GM21447 (cell line): ENCODE results near the gene LRRK1.

Experiments used
- ATAC-seq: cut with Tn5 transposase; IDR thresholded peaks from one replicate; pipeline ENCODE4 v1.9.1; 2021; ENCODE audit not compliant: unreplicated experiment

Gene LRRK1

GRCh38 chr15:101107101-101107500 lies 187.9 kb downstream of the LRRK1 start:
- ATAC-seq: no peak

DNA sequence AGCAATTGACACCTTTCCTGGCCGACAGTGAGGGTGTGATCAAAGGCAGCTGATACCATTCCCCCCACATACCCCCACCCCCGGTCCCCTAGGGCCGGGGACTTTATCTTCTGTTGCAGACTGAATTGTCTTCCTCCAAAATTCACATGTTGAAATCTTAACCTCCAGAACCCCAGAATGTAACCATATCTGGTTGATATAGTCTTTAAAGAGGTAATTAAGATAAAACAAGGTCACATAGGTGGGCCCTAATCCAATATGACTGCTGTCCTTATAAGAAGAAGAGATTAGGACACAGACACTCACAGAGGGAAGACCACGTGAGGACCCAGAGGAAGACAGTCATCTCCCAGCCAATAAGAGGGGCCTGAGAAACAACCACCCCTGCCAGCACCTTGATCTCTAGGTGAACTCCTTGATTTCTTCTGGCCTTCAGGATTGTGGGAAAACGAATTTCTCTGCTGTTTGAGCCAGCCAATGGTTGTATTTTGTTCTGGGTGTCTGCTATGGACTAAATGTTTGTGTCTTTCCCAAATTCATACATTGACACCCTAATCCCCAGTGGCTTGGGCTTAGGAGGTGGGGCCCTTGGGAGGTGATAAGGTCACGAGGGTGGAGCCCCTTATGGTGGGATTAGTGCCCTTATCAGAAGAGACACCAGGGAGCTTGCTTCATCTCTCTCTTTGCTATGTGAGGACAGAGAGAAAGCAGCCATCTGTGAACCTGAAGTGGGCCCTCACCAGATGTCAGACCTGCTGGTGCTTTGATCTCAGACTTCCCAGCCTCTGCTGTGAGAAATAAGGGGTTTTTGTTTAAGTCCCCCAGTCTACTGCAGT lies 188.7 kb downstream of the LRRK1 start:
- no peak for ATAC-seq

- ATAC-seq: no peak
These were observed 189.3 kb downstream of the LRRK1 start for GRCh38 chr15:101108461-101108775.

DNA sequence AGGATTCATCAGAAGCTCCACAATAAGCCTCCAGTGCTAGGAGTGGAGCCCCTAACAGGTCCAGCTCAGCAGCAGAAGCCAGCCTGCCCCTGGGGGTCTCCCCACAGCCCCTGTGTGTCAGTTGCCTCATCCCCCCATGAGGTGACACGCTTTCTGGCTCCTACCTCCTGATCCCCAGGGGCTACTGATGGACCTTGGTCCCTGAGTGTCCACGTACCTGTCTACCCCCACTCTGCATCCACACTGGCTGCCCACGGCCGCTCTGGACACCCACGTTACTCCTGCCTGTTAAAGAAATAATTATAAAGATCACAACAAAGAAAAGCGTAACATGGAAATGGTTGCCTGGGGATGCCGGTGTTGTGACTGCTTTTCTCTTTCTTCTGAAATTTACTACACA lies 189.6 kb downstream of the LRRK1 start:
- no peak for ATAC-seq

DNA sequence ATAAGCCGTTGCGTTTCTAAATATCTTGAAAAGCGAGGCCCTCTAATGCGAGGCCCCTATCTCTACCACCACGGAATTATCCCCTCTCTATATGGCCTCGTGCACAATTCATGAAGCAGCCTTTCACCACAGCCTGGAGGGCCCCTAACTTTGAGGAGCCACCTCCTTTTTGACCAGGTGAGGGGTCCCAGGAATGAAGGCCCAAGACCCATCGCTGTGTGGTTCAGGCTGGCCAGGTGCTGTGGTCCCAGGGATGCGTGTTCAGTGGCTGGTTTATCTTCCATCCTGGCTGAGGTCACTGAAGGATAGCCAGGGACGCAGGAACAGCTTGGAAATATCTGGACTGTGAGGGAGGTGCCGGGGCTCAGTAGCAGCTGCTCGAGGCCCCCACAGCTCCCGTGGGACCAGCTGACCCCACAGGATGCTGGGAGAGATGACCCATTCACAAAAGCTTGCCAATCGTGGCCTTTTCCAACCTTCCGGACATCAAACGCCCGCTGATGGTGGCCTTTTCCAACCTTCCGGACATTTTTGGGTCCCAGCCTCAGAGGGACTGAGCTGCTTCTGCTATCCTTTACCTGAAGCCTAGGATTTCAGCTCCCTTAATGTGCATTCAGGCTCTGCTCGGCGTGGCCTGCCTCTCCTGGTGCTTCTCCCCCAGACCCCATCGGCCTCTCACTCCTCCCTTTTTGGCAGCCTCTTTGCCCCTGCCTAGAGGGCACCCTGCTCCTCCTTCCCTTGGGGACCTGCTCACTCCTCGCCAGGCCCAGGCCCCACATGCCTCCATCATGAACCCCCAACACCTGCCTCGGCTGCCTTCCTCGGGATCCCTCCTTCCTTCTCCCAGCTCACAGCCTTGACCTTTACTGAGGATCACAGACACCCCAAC lies 191.8 kb downstream of the LRRK1 start:
- ATAC-seq: no peak

- ATAC-seq: no peak
These were observed 192.6 kb downstream of the LRRK1 start for GRCh38 chr15:101111570-101112262.

DNA sequence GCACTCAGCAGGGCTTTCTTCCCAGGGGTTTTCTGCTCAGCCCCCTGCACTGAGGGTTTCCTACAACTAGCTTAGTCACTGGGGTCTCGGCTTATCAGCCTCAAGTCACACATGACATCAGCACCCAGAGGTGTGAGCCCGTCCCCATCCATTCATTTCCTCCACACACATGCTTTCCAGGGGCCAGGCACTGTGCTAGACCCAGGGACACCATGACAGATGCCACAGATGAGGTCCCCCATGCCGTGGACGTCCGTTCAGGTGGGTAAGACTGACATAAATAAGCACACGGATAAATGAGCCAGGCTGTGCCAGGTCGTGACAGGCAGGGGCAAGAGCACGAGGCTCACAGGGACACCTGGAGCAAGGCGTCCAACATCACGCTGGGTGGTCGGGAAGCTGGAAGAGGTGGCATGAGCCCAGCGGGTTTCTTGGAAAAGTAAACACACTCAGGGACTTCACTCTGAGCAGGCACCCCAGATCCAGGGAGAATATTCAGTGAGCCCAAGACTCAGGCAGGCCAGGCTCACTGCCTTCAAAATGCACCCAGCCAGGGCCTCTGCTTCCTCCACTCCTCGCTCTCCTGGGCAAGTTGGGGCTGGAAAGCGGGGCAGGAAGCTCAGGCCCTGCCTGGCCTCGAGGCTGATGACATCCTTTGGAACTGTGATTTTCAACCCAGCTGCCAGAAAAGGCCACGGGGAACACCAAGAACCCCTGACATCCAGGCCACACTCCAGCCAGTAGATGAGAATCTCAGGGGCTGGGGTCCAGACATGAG lies 193.4 kb downstream of the LRRK1 start:
- ATAC-seq: no peak

DNA sequence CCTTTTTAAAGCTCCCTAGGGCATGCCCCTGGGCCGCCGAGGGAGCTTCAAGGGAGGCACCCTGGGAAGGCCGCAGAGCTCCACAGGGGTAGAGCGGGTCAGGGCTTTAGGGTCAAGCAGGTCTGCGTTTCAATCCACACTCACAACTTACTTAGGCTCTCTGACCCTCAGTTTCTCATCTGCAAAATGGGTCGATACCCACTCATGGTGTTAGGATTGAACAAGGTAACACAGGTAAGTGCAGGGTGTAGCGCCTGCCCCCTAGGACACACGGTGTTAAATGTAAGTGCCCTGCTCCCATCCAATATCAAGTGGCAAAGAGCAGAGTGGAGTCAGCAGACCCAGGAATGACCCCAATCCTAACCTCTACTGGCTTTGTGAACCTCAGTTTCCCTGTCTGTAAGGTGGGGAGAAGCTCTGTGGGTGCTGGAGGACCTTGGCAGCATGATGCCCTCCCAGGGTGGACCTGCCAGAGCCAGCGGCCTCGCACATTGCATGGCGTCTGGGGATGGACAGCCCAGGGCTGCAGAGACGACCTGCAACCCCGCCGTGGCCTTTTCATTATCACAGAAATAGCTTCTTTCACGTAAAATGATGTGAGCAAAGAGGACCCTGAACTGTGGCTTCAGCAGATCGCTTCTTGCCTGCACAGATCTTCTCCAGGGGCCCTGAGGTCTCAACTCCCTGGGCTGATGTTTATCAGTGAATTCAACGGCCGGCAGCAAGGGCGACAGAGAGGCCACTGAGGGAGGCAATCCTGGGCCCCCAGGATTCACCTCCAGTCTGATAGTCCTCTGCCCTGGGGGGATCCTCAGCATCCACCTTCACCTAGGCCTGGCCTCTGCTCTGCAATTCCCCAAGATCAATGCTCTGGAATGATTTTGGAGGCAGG lies 194.2 kb downstream of the LRRK1 start:
- no peak for ATAC-seq

DNA sequence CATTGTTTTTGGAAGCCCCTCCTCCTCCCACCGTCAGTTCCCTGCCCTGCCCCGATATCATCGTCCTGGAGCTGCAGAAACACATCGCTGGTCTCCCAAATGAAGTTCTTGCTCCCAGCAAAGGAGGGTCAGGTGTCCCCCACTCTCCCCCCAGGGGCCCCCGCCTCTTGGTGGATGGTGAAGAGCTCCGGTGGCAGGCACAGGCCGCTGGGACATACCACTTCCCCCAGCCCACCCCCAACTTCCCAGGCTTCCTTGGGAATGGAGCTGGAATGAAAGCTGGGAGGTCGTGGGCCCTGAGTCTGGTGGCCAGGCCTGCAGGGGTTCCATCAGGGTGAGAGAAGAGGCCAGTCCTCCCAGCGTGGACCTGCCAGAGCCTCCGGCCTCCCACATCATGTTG lies 195.0 kb downstream of the LRRK1 start:
- ATAC-seq: no peak

GRCh38 chr15:101114610-101115009 lies 195.5 kb downstream of the LRRK1 start:
- ATAC-seq: no peak

GRCh38 chr15:101115393-101115785 lies 196.2 kb downstream of the LRRK1 start:
- ATAC-seq: no peak

DNA sequence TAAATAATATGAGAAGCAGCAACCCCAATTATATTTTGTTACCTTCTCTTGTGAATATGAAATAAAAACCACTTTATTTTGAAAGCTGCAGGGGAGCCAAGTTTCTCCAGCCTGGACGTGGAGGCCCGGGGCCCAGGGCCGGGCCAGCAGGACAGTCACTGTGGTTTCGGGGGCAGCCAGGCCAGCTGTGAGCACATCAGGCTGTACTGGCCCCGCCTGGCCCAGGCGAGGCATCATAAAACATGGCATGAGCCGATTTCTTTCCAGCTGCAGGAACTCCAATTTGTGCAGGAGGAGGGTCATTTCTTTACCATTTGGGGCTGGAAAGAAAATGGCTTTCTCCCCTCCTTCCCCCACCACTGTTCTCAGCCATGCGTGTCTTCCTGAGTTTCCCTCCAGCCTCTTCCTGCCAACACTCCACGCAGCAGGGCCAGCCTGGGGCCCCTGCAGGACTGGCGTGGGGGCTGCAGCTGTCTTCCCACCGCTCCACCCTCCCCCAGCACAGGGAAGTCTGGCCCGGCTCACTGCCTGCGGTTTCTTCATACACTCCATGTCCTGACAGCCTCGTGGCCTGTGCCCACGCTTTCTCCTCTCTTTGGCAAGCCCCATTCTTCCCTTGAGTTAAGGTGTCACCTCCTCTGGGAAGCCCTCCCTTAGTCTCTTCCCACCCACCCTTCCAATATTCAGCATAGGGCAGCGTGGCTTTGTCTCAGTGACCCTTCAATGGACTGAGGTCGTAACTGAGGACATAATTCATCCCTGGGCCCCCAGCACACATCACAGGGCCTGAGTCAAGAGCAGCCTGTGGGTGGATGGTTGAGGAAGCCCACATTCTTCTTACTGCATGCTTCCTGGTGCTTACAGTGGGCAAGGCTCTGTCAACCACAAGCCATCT lies 196.9 kb downstream of the LRRK1 start:
- no peak for ATAC-seq

GRCh38 chr15:101116681-101116976 lies 197.5 kb downstream of the LRRK1 start:
- no peak for ATAC-seq

- no peak for ATAC-seq
These were observed 199.0 kb downstream of the LRRK1 start for GRCh38 chr15:101118116-101118515.

- ATAC-seq: no peak
These were observed 199.5 kb downstream of the LRRK1 start for GRCh38 chr15:101118615-101119014.

DNA sequence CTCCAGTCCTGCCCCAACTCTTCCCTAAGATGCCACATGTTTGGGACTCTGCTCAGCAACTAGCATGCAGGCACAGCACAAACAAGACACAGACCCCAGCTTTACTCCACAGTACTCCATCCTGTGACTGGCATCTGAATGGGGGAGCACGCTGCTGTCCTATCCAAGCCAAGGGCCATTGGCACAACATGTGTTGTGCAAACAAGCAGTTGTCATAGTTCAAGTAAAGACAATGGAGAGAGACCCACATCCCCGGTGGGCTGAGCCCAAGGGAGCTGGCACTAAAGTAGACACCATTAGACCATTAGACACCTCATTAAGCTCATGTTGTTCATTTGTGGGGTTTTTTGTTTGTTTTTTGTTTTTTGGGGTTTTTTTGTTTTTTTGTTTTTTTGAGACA lies 200.0 kb downstream of the LRRK1 start:
- ATAC-seq: no peak
